Activated CD4-positive, alpha-beta memory T cell treated with anti-CD3 and anti-CD28 coated beads for 36 hours (primary cell): ENCODE data around the gene LRRC47. TPM values are rescaled to one million over a fixed set of nuclear protein-coding genes. Genes with fewer than 3 reads are reported as not detected.

ENCODE experiments used
- CTCF ChIA-PET: fragments of 350-600 bp; sonication (Branson Sonifier 250); formaldehyde crosslinking; loops from one replicate; lab custom pipeline; 2021; ENCODE audit warnings: antibody characterized with exemption, inconsistent platforms; lab: Charles Lee
- POLR2A ChIA-PET: fragments of 350-600 bp; sonication (Branson Sonifier 250); formaldehyde crosslinking; loops from one replicate; lab custom pipeline; 2021; ENCODE audit warnings: antibody characterized with exemption; lab: Charles Lee
- DNase-seq: peaks from one replicate; pipeline ENCODE4 v3.0.0-alpha.2; 2020
- H3K27ac Mint-ChIP-seq: one replicate; pipeline ENCODE4 v1.8.0; 2021; ENCODE audit warnings: mixed read lengths
- H3K27me3 Mint-ChIP-seq: one replicate; pipeline ENCODE4 v1.8.0; 2021; ENCODE audit warnings: mixed read lengths
- H3K36me3 Mint-ChIP-seq: one replicate; pipeline ENCODE4 v1.8.0; 2021; ENCODE audit warnings: mixed read lengths
- H3K4me1 Mint-ChIP-seq: one replicate; pipeline ENCODE4 v1.8.0; 2021; ENCODE audit warnings: low read depth, mixed read lengths
- H3K4me3 Mint-ChIP-seq: one replicate; pipeline ENCODE4 v1.8.0; 2021; ENCODE audit warnings: mild to moderate bottlenecking, mixed read lengths
- H3K9me3 Mint-ChIP-seq: one replicate; pipeline ENCODE4 v1.8.0; 2021; ENCODE audit warnings: mixed read lengths
- intact Hi-C: fragments of 100-400 bp; cut with micrococcal nuclease; formaldehyde crosslinking; loops from one replicate; pipeline ENCODE4 v1.15.1; 2023
- total RNA-seq, 2 experiments: library from RNA; stranded (reverse); gene quantifications; one replicate each; pipeline ENCODE4 v1.2.3, GENCODE V29; 2021

LRRC47 gene
- total RNA-seq, 2 experiments from 2014 or later: 26.1 to 29.2 TPM

GRCh38 chr1:3780901-3781300, 15.4 kb downstream of the LRRC47 start:
- H3K4me1 Mint-ChIP-seq: peaks cover under 1% of the 10 kb centered on the region
- POLR2A ChIA-PET: no interaction called here
- H3K4me3 Mint-ChIP-seq: no peak overlapping the region
- H3K36me3 Mint-ChIP-seq: peaks cover 37% of the 10 kb centered on the region
- DNase-seq: no peak
- H3K9me3 Mint-ChIP-seq: no peaks in the 10 kb centered on the region
- no peak overlapping the region for H3K27ac Mint-ChIP-seq
- intact Hi-C loops: no loop called here
- CTCF ChIA-PET: no interaction called here
- H3K27me3 Mint-ChIP-seq: no peaks in the 10 kb centered on the region

GRCh38 chr1:3779912-3780416, 16.3 kb downstream of the LRRC47 start:
- CTCF ChIA-PET: no interaction called here
- Mint-ChIP-seq H3K36me3 (peaks cover 33% of the 10 kb centered on the region), H3K27me3 (no peaks in the 10 kb centered on the region), H3K27ac (no peak overlapping the region), H3K4me3 (no peak overlapping the region), H3K4me1 (peaks cover 2% of the 10 kb centered on the region), H3K9me3 (no peaks in the 10 kb centered on the region)
- DNase-seq: no peak
- intact Hi-C loops: no loop called here
- POLR2A ChIA-PET: no interaction called here

- POLR2A ChIA-PET: no interaction called here
- H3K36me3 Mint-ChIP-seq: peaks cover 29% of the 10 kb centered on the region
- H3K4me1 Mint-ChIP-seq: peaks cover 2% of the 10 kb centered on the region
- no peaks in the 10 kb centered on the region for H3K27me3 Mint-ChIP-seq
- CTCF ChIA-PET: interaction anchor here (0.6 kb wide), 1 partner anchor 161 kb away, joined by 3 read pairs; no protein-coding TSS in a partner anchor
- intact Hi-C loops: no loop called here
- no peaks in the 10 kb centered on the region for H3K9me3 Mint-ChIP-seq
- H3K27ac Mint-ChIP-seq: no peak overlapping the region
- H3K4me3 Mint-ChIP-seq: no peak overlapping the region
- DNase-seq: no peak
These were observed 16.9 kb downstream of the LRRC47 start for GRCh38 chr1:3779265-3779911.

GRCh38 chr1:3778590-3779264, 17.6 kb downstream of the LRRC47 start:
- peaks cover 2% of the 10 kb centered on the region for H3K4me1 Mint-ChIP-seq
- DNase-seq: no peak
- H3K36me3 Mint-ChIP-seq: peaks cover 23% of the 10 kb centered on the region
- no peak overlapping the region for H3K4me3 Mint-ChIP-seq
- no peaks in the 10 kb centered on the region for H3K27me3 Mint-ChIP-seq
- CTCF ChIA-PET: no interaction called here
- POLR2A ChIA-PET: no interaction called here
- no peak overlapping the region for H3K27ac Mint-ChIP-seq
- no peaks in the 10 kb centered on the region for H3K9me3 Mint-ChIP-seq
- intact Hi-C loops: no loop called here

GRCh38 chr1:3777647-3778589, 18.4 kb downstream of the LRRC47 start:
- CTCF ChIA-PET: no interaction called here
- no peak for DNase-seq
- intact Hi-C loops: no loop called here
- Mint-ChIP-seq H3K4me3 (no peak overlapping the region), H3K27me3 (no peaks in the 10 kb centered on the region), H3K36me3 (peaks cover 23% of the 10 kb centered on the region), H3K4me1 (peaks cover 2% of the 10 kb centered on the region), H3K9me3 (no peaks in the 10 kb centered on the region), H3K27ac (no peak overlapping the region)
- POLR2A ChIA-PET: interaction anchor here (0.7 kb wide), 1 partner anchor 9 kb away, joined by 3 read pairs; no protein-coding TSS in a partner anchor

- intact Hi-C loops: no loop called here
- H3K4me3 Mint-ChIP-seq: no peak overlapping the region
- no peaks in the 10 kb centered on the region for H3K27me3 Mint-ChIP-seq
- no peak for DNase-seq
- H3K36me3 Mint-ChIP-seq: peaks cover 20% of the 10 kb centered on the region
- H3K4me1 Mint-ChIP-seq: peaks cover 2% of the 10 kb centered on the region
- no peaks in the 10 kb centered on the region for H3K9me3 Mint-ChIP-seq
- no peak overlapping the region for H3K27ac Mint-ChIP-seq
- ChIA-PET CTCF (interaction anchor here (2.9 kb wide), 1 partner anchor 21 kb away, joined by 39 read pairs; the partner anchor contains the start of gene LRRC47), POLR2A (no interaction called here)
These were observed 19.2 kb downstream of the LRRC47 start for GRCh38 chr1:3777078-3777547.

GRCh38 chr1:3776231-3776961, 19.9 kb downstream of the LRRC47 start:
- Mint-ChIP-seq H3K4me1 (peaks cover 5% of the 10 kb centered on the region), H3K9me3 (no peaks in the 10 kb centered on the region), H3K27ac (no peak overlapping the region), H3K36me3 (peaks cover 16% of the 10 kb centered on the region), H3K27me3 (no peaks in the 10 kb centered on the region), H3K4me3 (no peak overlapping the region)
- intact Hi-C loops: loop anchor here (1.0 kb wide), 1 partner anchor 25 kb away; no protein-coding TSS in a partner anchor
- ChIA-PET POLR2A (interaction anchor here (1.1 to 1.2 kb wide), 2 partner anchors 9 to 20 kb away, joined by 3 read pairs; partner anchors contain the start of gene LRRC47), CTCF (interaction anchor here (0.6 to 2.9 kb wide), 12 partner anchors 9 to 123 kb away, joined by 3 to 39 read pairs (median 8); partner anchors contain the start of genes C1orf174 and LRRC47)
- DNase-seq: no peak

- ChIA-PET POLR2A (interaction anchor here (1.1 to 1.2 kb wide), 2 partner anchors 9 to 21 kb away, joined by 3 read pairs; partner anchors contain the start of gene LRRC47), CTCF (interaction anchor here (0.6 to 2.9 kb wide), 12 partner anchors 8 to 124 kb away, joined by 3 to 39 read pairs (median 8); partner anchors contain the start of genes C1orf174 and LRRC47)
- Mint-ChIP-seq H3K4me1 (peaks cover 5% of the 10 kb centered on the region), H3K9me3 (no peaks in the 10 kb centered on the region), H3K4me3 (no peak overlapping the region), H3K27ac (no peak overlapping the region), H3K36me3 (peaks cover 13% of the 10 kb centered on the region), H3K27me3 (no peaks in the 10 kb centered on the region)
- intact Hi-C loops: loop anchor here (1.0 kb wide), 1 partner anchor 26 kb away; no protein-coding TSS in a partner anchor
- peak; percentile 71 for DNase-seq
These were observed 20.6 kb downstream of the LRRC47 start for GRCh38 chr1:3775490-3776230.

- no peak for DNase-seq
- intact Hi-C loops: no loop called here
- Mint-ChIP-seq H3K36me3 (peaks cover 8% of the 10 kb centered on the region), H3K27ac (no peak overlapping the region), H3K4me3 (no peak overlapping the region), H3K27me3 (no peaks in the 10 kb centered on the region), H3K9me3 (no peaks in the 10 kb centered on the region), H3K4me1 (peaks cover 5% of the 10 kb centered on the region)
- ChIA-PET CTCF (interaction anchor here (1.4 to 2.9 kb wide), 6 partner anchors 12 to 125 kb away, joined by 5 to 39 read pairs (median 10); partner anchors contain the start of genes C1orf174 and LRRC47), POLR2A (no interaction called here)
These were observed 21.3 kb downstream of the LRRC47 start for GRCh38 chr1:3774946-3775489.

GRCh38 chr1:3774276-3774945, 21.9 kb downstream of the LRRC47 start:
- Mint-ChIP-seq H3K27ac (no peak overlapping the region), H3K27me3 (no peaks in the 10 kb centered on the region), H3K4me3 (no peak overlapping the region), H3K36me3 (peaks cover 2% of the 10 kb centered on the region), H3K9me3 (no peaks in the 10 kb centered on the region), H3K4me1 (peaks cover 5% of the 10 kb centered on the region)
- intact Hi-C loops: no loop called here
- no peak for DNase-seq
- ChIA-PET CTCF (interaction anchor here (1.2 to 2.9 kb wide), 3 partner anchors 10 to 27 kb away, joined by 4 to 39 read pairs (median 8); partner anchors contain the start of gene LRRC47), POLR2A (no interaction called here)
